Measurements from ENCODE around the gene EREG.

Gene EREG

GRCh38 chr4:74414149-74414809 is 49.3 kb downstream of the EREG start:
- Histone ChIP-seq H3K27ac (no peak overlapping the region), H3K4me3 (no peak overlapping the region)

- Histone ChIP-seq H3K4me3 (no peak overlapping the region), H3K27ac (no peak overlapping the region)
Measured at GRCh38 chr4:74415602-74416300, 50.8 kb downstream of the EREG start.

GRCh38 chr4:74418063-74418670 is 53.2 kb downstream of the EREG start:
- Histone ChIP-seq H3K27ac (no peak overlapping the region), H3K4me3 (no peak overlapping the region)

GRCh38 chr4:74420863-74421262 is 55.9 kb downstream of the EREG start:
- Histone ChIP-seq H3K27ac (no peak overlapping the region), H3K4me3 (no peak overlapping the region)

GRCh38 chr4:74423104-74423503 is 58.2 kb downstream of the EREG start:
- no peak overlapping the region for H3K27ac ChIP-seq

GRCh38 chr4:74424111-74424510 is 59.2 kb downstream of the EREG start:
- no peak overlapping the region for H3K4me3 ChIP-seq

More at GRCh38 chr4:74423104-74423503, 58.2 kb downstream of the EREG start:
- H3K4me3 ChIP-seq, result no peak overlapping the region

GRCh38 chr4:74426101-74426500 is 61.2 kb downstream of the EREG start:
- H3K27ac ChIP-seq, result no peak overlapping the region
- H3K4me3 ChIP-seq, result no peak overlapping the region

More at GRCh38 chr4:74424111-74424510, 59.2 kb downstream of the EREG start:
- H3K27ac ChIP-seq, result no peak overlapping the region

- Histone ChIP-seq H3K27ac (no peak overlapping the region), H3K4me3 (no peak overlapping the region)
Measured at GRCh38 chr4:74428276-74428675, 63.3 kb downstream of the EREG start.

GRCh38 chr4:74431113-74431826 is 66.3 kb downstream of the EREG start:
- Histone ChIP-seq H3K27ac (no peak overlapping the region), H3K4me3 (no peak overlapping the region)

GRCh38 chr4:74433043-74433442 is 68.1 kb downstream of the EREG start:
- no peak overlapping the region for H3K27ac ChIP-seq
- H3K4me3 ChIP-seq, result no peak overlapping the region

GRCh38 chr4:74433541-74434172 is 68.7 kb downstream of the EREG start:
- Histone ChIP-seq H3K4me3 (no peak overlapping the region), H3K27ac (no peak overlapping the region)

GRCh38 chr4:74435296-74435695 is 70.4 kb downstream of the EREG start:
- Histone ChIP-seq H3K27ac (no peak overlapping the region), H3K4me3 (no peak overlapping the region)

GRCh38 chr4:74437866-74438265 is 72.9 kb downstream of the EREG start:
- no peak overlapping the region for H3K4me3 ChIP-seq

More at GRCh38 chr4:74437866-74438265, 72.9 kb downstream of the EREG start:
- no peak overlapping the region for H3K27ac ChIP-seq

Measured in skin epidermis (tissue), 12 donors.